Right lung (tissue), 10 donors: ENCODE measurements around the gene RAB42. TPM values are rescaled to one million over a fixed set of nuclear protein-coding genes. Genes with fewer than 3 reads are reported as not detected.
A peak's percentile ranks its signal among the peaks of the same experiment; 100 is the strongest.
"Not testable (repeated sequence)": the region's sequence is repeated elsewhere in the genome, so short reads cannot be mapped to it uniquely, and the experiment has no call there.

Experiments
- DNase-seq, 2 donors: peaks; one replicate each; pipeline ENCODE4 v3.0.0-alpha.2; 2013
- long read RNA-seq, 8 donors: transcript quantifications; one replicate each; lab custom pipeline, GENCODE V29; 2026
- polyA plus RNA-seq, 5 donors: library from polyadenylated mRNA; unstranded; fragments of 120-200 nt; gene quantifications; one replicate each; pipeline versions ENCODE4 v1.2.1 to v1.2.3, GENCODE V29; 2013; ENCODE audit warnings: inconsistent platforms in 1 of 5, low replicate concordance in 1 of 5; ENCODE audit not compliant: insufficient read length in 5 of 5, insufficient read depth in 1 of 5

The RAB42 gene, protein sequence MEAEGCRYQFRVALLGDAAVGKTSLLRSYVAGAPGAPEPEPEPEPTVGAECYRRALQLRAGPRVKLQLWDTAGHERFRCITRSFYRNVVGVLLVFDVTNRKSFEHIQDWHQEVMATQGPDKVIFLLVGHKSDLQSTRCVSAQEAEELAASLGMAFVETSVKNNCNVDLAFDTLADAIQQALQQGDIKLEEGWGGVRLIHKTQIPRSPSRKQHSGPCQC
- 1 to 10 TPM; 6.2 to 7.4 (median 6.7) TPM for polyA plus RNA-seq
- long read RNA-seq, donor 1, partial matches to known transcripts: 0 of 4 reads
- long read RNA-seq, donor 1, other reads (novel, unspliced or antisense): 0 of 4 reads
- long read RNA-seq, donor 2, partial matches to known transcripts: 0 of 1 reads
- long read RNA-seq, donor 2, other reads (novel, unspliced or antisense): 0 of 1 reads
- long read RNA-seq, donor 3, partial matches to known transcripts: 0 of 3 reads
- long read RNA-seq, donor 3, other reads (novel, unspliced or antisense): 0 of 3 reads
- long read RNA-seq, donor 4: 0 reads
- long read RNA-seq, donor 5, transcript RAB42-202 (2 exons, 857 nt): major isoform, 8 of 8 reads
- long read RNA-seq, donor 5, partial matches to known transcripts: 0 of 8 reads
- long read RNA-seq, donor 5, other reads (novel, unspliced or antisense): 0 of 8 reads
- long read RNA-seq, donor 6, partial matches to known transcripts: 0 of 4 reads
- long read RNA-seq, donor 6, other reads (novel, unspliced or antisense): 0 of 4 reads
- long read RNA-seq, donor 7, partial matches to known transcripts: 19 of 53 reads
- long read RNA-seq, donor 7, other reads (novel, unspliced or antisense): 31 of 53 reads
- long read RNA-seq, donor 8, partial matches to known transcripts: 0 of 3 reads
- long read RNA-seq, donor 8, other reads (novel, unspliced or antisense): 0 of 3 reads

GRCh38 chr1:28591708-28592320, at the start of gene RAB42:
TSS of gene RAB42 (plus strand) at chr1:28592265. CDS start at chr1:28592512, 247 bp downstream.
- DNase-seq: peak; percentile 53 to 55

DNA sequence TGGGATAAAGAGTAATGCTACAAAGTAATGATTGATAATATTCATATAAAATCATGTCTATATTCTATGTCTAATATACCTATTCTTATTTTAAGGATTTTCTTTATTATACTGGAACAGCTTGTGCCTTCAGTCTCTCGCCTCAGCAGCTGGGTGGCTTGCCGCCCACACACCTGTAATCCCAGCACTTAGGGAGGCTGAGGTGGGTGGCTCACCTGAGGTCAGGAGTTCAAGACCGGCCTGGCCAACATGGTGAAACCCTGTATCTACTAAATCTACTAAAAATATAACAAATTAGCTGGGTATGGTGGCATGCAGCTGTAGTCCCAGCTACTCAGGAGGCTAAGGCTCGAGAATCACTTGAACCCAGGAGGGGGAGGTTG, 46.8 kb upstream of the RAB42 start:
- DNase-seq: no peak

DNA sequence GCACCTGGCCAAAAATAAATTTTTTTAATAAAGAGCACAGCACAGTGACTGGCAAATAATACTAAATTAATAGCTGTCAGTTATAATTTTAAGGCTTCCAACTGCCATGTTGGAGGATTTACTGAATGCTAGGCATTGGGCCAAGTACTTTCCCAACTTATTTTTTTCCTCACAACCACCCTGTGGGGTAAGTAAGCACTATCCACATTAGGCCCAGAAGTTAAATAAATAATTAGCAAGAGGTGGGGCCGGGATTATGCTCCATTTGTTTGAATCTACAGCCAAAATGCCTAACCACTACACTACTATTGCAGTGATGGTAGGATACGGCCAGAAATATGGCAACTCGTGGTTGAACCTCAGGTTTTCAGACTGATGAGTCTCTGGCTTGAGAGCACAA, 43.7 kb upstream of the RAB42 start:
- DNase-seq: no peak

DNA sequence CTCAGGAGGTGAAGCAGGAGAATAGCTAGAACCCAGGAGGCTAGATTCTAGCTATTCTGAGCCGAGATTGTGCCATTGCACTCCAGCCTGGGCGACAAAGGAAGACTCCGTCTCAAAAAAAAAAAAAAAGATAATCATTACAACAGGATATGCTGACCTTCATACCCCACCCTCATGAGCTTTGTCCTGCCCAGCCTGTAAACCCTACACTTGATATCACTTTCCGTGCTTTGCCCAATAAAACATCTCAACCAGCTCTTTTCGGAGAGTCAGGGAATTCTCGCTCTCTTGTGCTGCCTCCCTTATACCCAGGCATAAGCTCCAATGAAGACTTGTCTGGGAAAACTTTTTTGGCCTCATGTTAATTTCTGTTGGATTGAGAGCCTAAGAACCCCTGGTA, 40.7 kb upstream of the RAB42 start:
- no peak for DNase-seq

GRCh38 chr1:28552758-28553663, 39.1 kb upstream of the RAB42 start, which contains the start of gene TRNAU1AP:
TSS of gene TRNAU1AP (plus strand) at chr1:28553085. CDS start at chr1:28553111, 26 bp downstream.
- peak; percentile 97 for DNase-seq

DNA sequence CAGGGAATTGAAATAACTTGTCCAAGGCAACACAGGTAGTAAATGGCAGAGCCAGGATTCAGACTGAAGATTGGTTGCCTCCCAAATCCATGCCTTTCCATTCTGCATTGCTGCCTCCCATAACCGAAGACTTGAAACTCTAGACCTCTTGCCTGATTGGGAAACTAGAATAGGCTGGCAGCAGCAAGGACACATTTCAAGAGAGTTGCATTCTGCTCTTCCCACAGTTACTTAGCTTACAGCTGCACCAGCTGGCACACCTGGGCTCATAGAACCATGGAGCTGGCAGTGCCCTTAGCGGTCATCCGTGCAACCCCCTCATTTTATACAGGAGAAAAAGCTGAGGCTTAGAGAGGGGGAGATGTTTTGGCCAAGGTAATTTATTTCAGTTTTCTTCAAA, 31.2 kb upstream of the RAB42 start:
- DNase-seq: no peak

DNA sequence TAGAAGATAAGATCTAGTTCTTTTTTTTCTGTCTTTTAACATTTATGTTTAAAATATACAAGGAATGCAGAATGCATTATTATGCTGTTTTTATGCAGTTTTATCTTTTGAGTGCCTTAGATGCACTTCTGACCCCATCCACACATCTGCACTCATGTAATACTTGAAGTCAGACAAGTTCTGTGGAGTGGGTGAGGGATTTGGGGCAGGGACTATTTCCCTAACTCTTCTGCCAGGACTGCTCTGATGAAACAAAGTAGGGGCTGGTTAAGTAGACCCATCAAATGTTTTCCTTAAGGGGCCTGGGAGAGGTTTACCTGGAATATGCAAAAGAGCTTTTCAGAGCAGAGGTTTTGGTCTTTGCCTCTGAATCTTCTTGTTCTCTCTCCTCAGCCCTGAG, 27.8 kb upstream of the RAB42 start:
- DNase-seq: no peak

DNA sequence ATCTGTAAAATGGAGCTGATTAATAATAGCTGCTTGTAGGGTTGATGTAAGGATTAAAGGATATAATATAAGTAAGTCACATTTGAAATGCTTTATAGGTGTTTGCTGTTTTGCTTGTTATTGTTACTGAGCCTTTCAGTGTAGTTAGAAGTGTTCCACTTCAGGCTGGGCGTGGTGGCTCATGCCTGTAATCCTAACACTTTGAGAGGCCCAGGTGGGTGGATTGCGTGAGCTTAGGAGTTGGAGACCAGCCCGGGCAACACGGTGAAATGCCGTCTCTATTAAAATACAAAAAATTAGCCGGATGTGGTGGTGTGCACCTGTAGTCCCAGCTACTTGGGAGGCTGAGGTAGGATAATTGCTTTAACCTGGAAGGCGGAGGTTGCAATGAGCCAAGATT, 27.0 kb upstream of the RAB42 start:
- no peak for DNase-seq

DNA sequence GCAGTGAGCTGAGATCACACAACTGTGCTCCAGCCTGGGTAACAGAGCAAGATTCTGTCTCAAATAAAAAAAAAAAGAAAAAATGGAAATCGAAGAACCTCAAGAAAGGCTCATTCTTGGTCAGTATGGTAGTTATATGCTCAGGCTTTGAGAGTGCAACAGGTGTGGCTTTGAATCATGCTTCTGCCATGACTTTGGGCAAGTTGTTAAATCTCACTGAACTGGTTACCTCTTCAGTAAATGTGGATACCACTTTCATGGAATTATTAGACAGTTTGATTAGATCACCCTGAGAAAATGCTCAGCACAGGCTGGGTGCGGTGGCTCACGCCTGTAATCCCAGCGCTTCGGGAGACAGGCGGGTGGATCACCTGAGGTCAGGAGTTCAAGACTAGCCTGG, 26.3 kb upstream of the RAB42 start:
- no peak for DNase-seq

DNA sequence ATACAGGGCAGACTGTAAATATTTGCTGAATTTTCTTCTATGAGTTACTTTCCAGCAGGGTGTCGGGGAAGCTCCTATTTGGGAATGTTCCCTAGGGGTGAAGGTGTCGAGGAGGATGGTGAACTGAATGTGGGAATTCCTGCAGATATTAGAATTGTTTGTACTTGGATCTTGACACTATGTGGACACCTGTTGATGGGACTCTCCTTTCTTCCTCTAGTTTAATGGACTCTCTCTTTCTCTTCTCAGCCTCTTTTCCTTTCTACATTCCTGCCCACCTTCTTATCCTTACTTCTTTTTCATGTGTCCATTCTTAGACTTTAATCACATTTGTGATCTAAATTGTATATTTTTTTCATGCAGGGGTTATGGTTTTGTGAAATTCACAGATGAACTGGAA, 25.1 kb upstream of the RAB42 start:
- no peak for DNase-seq

- no peak for DNase-seq
Measured at GRCh38 chr1:28571911-28572310, 20.2 kb upstream of the RAB42 start.

DNA sequence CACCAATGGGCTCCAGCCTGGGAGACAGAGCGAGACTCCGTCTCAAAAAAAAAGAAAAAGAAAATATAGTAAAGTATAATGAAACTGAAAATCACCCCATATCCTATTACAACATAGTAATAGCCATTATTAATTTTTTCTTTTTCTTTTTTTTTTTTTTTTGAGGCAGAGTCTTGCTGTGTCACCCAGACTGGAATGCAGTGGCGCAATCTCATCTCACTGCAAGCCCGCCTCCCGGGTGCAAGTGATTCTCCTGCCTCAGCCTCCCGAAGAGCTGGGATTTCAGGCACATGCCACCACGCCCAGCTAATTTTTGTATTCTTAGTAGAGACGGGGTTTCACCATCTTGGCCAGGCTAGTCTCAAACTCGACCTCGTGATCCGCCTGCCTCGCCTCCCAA, 19.2 kb upstream of the RAB42 start:
- DNase-seq: not testable (repeated sequence)

GRCh38 chr1:28573564-28573963, 18.5 kb upstream of the RAB42 start:
- DNase-seq: no peak

DNA sequence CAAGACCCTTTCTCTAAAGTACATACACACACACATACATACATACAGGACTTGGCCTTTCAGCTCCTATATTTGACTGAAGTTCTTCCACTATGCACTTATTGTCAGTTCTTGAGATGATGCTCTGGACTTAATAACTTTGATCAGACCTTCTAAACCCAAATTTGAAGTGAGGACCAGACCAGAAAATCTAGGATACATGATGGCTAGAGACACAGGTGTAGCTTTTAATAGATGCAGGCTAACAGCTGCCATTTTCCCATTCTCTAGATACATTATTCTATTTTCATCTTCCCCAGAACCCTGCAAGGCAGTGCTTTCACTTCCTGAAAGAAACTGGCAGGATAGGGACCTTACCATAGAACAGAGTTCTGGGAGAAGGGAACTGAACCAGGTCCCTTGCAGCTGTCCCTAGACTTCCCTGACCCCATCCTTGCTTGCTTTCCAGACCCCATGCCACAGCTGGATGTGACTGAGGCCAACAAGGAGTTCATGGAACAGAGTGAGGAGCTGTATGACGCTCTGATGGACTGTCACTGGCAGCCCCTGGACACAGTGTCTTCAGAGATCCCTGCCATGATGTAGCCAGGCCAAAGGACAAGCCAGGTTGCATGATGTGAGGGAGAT, 14.9 kb upstream of the RAB42 start:
- DNase-seq: no peak

- no peak for DNase-seq
Measured at GRCh38 chr1:28577738-28578536, 14.1 kb upstream of the RAB42 start.

GRCh38 chr1:28578696-28579218, 13.3 kb upstream of the RAB42 start:
- DNase-seq: no peak

DNA sequence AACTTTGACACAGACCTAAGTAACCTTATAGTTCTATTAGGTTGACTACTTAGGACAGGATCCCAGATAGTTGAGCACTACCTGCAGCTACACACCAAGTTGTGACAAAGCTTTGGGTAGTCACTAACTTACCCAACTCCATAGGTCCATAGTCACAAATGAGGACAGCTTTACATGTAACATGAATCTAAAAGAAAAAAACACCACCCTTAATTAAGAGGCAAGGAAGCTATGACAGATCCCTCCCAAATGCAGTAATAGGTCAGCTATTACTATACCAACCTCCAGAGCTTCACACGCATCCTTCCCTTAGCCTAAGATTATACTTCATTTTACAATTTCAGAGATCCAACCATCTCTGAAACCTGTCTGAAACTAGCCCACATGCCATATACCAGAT, 12.7 kb upstream of the RAB42 start:
- DNase-seq: no peak

- peak in 1 of 2 donors; percentile 20 for DNase-seq
Measured at GRCh38 chr1:28580722-28581530, 11.1 kb upstream of the RAB42 start.
